ENCODE measurements around the gene CHD5. TPM values are rescaled to one million over a fixed set of nuclear protein-coding genes. Genes with fewer than 3 reads are reported as not detected.

CHD5 gene
- polyA plus RNA-seq, 2 of the 4 experiments (the other 2 are of a cell fraction) = 0.21 to 0.66 TPM

GRCh38 chr1:6144647-6145395 is 35.3 kb downstream of the CHD5 start (continued):
- TF ChIP-seq RARB (CRISPR knock-in tag; IDR thresholded peaks at IDR 0.05) (no peak), POLR2A (IDR thresholded peaks at IDR 0.05; ENCODE audit: low read length) (no peak)

- Histone ChIP-seq H3K4me3 (no peak overlapping the region), H3K4me2 (no peak overlapping the region), H3K9me3 (no peaks in the 10 kb centered on the region), H3K4me1 (0 out of 3 replicates have a peak, but pooled peaks cover 3% of the 10 kb centered on the region), H3K27ac (no peak overlapping the region)
- no peak for DNase-seq (ENCODE audit: low read depth in 1 of 2, low spot score in 1 of 2)
- FAIRE-seq = no peak
- ChIA-PET CTCF (interaction anchor here (1.2 kb wide), 1 partner anchor 101 kb away, joined by 3 read pairs; no protein-coding TSS in a partner anchor), POLR2A (no interaction called here)
- 100% methylated on average over 1 of the region's 7 CpGs for WGBS (ENCODE audit: missing lambda C conversion rate)
- TF ChIP-seq RAD21 (conservative IDR thresholded peaks at IDR 0.05 in 1 of 2, IDR thresholded peaks at IDR 0.05 in 1 of 2) = no peak
- ATAC-seq = no peak
Measured at GRCh38 chr1:6144175-6144574, 35.9 kb downstream of the CHD5 start.

- no peak for DNase-seq (ENCODE audit: low read depth in 1 of 2, low spot score in 1 of 2)
Measured at GRCh38 chr1:6143395-6143794, 36.7 kb downstream of the CHD5 start.

GRCh38 chr1:6142734-6143133 is 37.4 kb downstream of the CHD5 start:
- no peaks in the 10 kb centered on the region for H3K9me3 ChIP-seq
- no peak for ATAC-seq
- H3K27ac ChIP-seq = no peak overlapping the region
- no peak overlapping the region for H3K4me3 ChIP-seq
- WGBS (ENCODE audit: missing lambda C conversion rate) = 64% methylated on average over 4 of the region's 4 CpGs
- DNase-seq (ENCODE audit: low read depth in 1 of 2, low spot score in 1 of 2) = no peak
- no peaks in the 10 kb centered on the region for H3K4me1 ChIP-seq
- ChIA-PET POLR2A (no interaction called here), CTCF (no interaction called here)
- no peak overlapping the region for H3K4me2 ChIP-seq
- FAIRE-seq = no peak
- TF ChIP-seq USF2 (IDR thresholded peaks at IDR 0.05) (no peak), ZC3H11A (IDR thresholded peaks at IDR 0.05) (no peak), CBX8 (IDR thresholded peaks at IDR 0.05) (no peak), JUN (IDR thresholded peaks at IDR 0.05) (no peak), MAFK (IDR thresholded peaks at IDR 0.05; ENCODE audit: partially characterized antibody) (no peak), HEYL (CRISPR knock-in tag; IDR thresholded peaks at IDR 0.05) (no peak), RFX5 (IDR thresholded peaks at IDR 0.05) (no peak), PBX3 (IDR thresholded peaks at IDR 0.05) (no peak), EP300 (IDR thresholded peaks at IDR 0.05) (no peak), SREBF2 (IDR thresholded peaks at IDR 0.05) (no peak), HOXB5 (CRISPR knock-in tag; IDR thresholded peaks at IDR 0.05) (no peak), PHF8 (IDR thresholded peaks at IDR 0.05; ENCODE audit: borderline replicate concordance, low read depth) (no peak), BCL3 (IDR thresholded peaks at IDR 0.05) (no peak), TP53 (CRISPR knock-in tag; IDR thresholded peaks at IDR 0.05) (no peak), POLR2AphosphoS2 (conservative IDR thresholded peaks at IDR 0.05; ENCODE audit: low read length) (no peak), RCOR1 (IDR thresholded peaks at IDR 0.05; ENCODE audit: low read depth, low read length) (no peak)

More at GRCh38 chr1:6143395-6143794, 36.7 kb downstream of the CHD5 start:
- TF ChIP-seq RCOR1 (IDR thresholded peaks at IDR 0.05; ENCODE audit: low read depth, low read length) = no peak
- no peak for TF ChIP-seq CBX8 (IDR thresholded peaks at IDR 0.05)
- no peak for TF ChIP-seq REST (IDR thresholded peaks at IDR 0.05)
- TF ChIP-seq ZSCAN20 (CRISPR knock-in tag; IDR thresholded peaks at IDR 0.05) = no peak
- no peak for TF ChIP-seq SREBF2 (IDR thresholded peaks at IDR 0.05)
- TF ChIP-seq HOXA7 (CRISPR knock-in tag; IDR thresholded peaks at IDR 0.05) = no peak
- ATAC-seq = no peak
- ChIA-PET POLR2A (no interaction called here), CTCF (interaction anchor here (1.2 kb wide), 1 partner anchor 101 kb away, joined by 3 read pairs; no protein-coding TSS in a partner anchor)
- no peaks in the 10 kb centered on the region for H3K9me3 ChIP-seq
- H3K4me1 ChIP-seq = 0 out of 3 replicates have a peak, but pooled peaks cover 3% of the 10 kb centered on the region
- no CpG with 5 or more reads among the region's 4 CpGs for WGBS (ENCODE audit: missing lambda C conversion rate)
- no peak overlapping the region for H3K4me2 ChIP-seq
- H3K27ac ChIP-seq = no peak overlapping the region
- H3K4me3 ChIP-seq = no peak overlapping the region
- no peak for FAIRE-seq
